ENCODE measurements around the gene PPP1R13B.

Gene PPP1R13B

DNA sequence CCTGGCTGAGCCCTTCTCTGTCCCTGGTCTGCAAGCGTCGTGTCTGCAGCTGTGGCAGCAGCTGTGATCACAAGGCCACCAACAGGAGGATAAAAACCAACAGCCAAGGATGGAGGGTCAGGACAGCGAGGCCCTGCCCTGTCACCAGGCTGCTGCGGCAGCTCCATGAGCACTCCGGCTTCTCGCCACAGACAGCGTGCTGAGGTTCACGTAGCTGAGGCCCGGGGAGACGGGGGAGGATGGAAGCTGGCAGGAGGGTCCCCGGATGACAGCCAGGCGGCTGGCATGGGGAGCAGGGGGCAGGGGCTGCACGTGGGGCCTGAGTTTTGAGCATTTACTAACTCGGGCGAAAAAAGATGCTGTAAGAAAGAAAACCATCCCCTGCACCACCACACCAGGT lies 137.6 kb downstream of the PPP1R13B start:
- Histone ChIP-seq H3K9me3 (ENCODE audit: control insufficient read depth, low read length) (no peaks in the 10 kb centered on the region), H3K4me3 (ENCODE audit: extremely low read depth, insufficient read depth, low read length, poor library complexity, severe bottlenecking) (no peak overlapping the region), H3K27ac (ENCODE audit: low read depth, low read length, severe bottlenecking) (no peak overlapping the region), H3K36me3 (ENCODE audit: control insufficient read depth, insufficient read depth, low read length) (peaks cover 60% of the 10 kb centered on the region), H3K4me1 (ENCODE audit: control insufficient read depth, insufficient read depth, low read length, poor library complexity, severe bottlenecking) (peaks cover 7% of the 10 kb centered on the region)
- 99% methylated on average over 9 to 13 of the region's 15 CpGs for WGBS, 2 experiments (ENCODE audit: insufficient coverage in 2 of 2)

DNA sequence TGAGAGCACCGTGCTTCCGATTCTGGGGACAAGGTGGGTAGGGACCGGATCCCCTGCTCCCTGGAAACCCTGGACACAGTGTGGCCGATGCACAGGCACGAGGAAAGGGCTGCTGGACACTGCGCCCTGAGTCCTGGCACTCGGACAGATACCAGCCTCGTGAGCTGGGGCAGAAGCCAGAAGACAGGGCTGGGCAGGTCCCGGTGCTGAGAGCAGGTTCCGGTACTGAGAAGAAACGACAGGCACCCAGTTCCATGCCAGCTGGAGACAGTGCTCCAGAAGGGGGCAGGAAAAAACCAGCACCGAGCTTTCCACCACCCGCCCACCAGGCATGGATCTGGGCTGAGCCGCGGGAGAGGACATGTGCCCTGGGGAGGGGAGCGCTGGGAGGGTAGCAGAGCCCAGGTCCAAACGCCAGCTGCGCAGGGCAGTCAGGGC lies 138.6 kb downstream of the PPP1R13B start:
- H3K36me3 ChIP-seq (ENCODE audit: control insufficient read depth, insufficient read depth, low read length) = peaks cover 66% of the 10 kb centered on the region

DNA sequence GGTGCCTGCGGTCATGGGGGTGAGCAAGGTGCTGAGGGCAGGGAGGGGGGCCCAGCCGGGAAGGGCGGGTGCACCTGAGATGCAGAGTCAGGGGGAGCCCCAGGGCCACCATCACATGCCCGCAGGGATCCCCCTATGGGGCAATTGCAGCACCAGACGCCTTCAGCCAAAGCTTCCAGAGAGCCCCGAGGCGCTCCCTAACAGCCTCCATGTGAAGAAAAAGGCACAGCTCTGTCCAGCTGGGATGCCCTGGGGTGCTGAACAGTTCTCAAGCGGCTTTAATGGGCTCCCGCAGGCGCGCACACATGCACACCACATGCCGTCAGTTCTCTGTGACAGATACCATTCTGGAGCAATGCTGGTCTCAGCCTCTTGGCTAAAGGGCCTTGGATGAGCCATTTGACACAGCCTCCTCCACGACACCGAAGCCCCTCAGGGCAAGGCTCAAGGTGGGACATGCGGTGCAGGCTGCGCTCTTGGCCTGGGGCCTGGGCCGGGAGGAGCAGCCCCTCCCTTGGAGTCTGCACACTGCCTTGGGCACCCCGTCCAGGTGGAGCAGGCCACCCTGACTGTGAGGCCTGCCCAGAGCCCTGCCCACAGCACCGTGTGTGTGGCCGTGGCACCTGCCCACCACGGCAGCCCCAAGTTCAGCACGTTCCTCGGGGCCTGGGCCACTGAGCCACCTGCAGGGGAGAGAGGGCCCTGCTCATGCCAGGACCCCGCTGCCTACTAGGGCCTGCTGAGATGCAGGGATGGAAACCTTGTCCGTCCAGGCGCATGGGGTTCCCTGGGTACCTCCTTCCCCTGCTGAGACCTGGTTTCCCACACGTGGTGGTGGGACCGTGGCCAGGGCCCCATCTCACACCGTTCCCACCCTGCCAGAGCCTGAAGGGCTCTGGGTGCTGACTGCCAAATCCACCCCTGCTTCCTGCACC lies 139.8 kb downstream of the PPP1R13B start:
- Histone ChIP-seq H3K9me3 (ENCODE audit: control insufficient read depth, low read length) (no peaks in the 10 kb centered on the region), H3K27ac (ENCODE audit: low read depth, low read length, severe bottlenecking) (no peak overlapping the region), H3K4me3 (ENCODE audit: extremely low read depth, insufficient read depth, low read length, poor library complexity, severe bottlenecking) (no peak overlapping the region), H3K4me1 (ENCODE audit: control insufficient read depth, insufficient read depth, low read length, poor library complexity, severe bottlenecking) (peaks cover 9% of the 10 kb centered on the region), H3K36me3 (ENCODE audit: control insufficient read depth, insufficient read depth, low read length) (peaks cover 74% of the 10 kb centered on the region)
- WGBS, 2 experiments (ENCODE audit: insufficient coverage in 2 of 2) = 96 to 97% methylated on average over 27 to 29 of the region's 29 CpGs

More for the DNA sequence above, 138.6 kb downstream of the PPP1R13B start:
- Histone ChIP-seq H3K4me3 (ENCODE audit: extremely low read depth, insufficient read depth, low read length, poor library complexity, severe bottlenecking) (no peak overlapping the region), H3K9me3 (ENCODE audit: control insufficient read depth, low read length) (no peaks in the 10 kb centered on the region), H3K27ac (ENCODE audit: low read depth, low read length, severe bottlenecking) (no peak overlapping the region), H3K4me1 (ENCODE audit: control insufficient read depth, insufficient read depth, low read length, poor library complexity, severe bottlenecking) (peaks cover 7% of the 10 kb centered on the region)
- WGBS, 2 experiments (ENCODE audit: insufficient coverage in 2 of 2) = 88 to 98% methylated on average over 18 of the region's 18 CpGs

DNA sequence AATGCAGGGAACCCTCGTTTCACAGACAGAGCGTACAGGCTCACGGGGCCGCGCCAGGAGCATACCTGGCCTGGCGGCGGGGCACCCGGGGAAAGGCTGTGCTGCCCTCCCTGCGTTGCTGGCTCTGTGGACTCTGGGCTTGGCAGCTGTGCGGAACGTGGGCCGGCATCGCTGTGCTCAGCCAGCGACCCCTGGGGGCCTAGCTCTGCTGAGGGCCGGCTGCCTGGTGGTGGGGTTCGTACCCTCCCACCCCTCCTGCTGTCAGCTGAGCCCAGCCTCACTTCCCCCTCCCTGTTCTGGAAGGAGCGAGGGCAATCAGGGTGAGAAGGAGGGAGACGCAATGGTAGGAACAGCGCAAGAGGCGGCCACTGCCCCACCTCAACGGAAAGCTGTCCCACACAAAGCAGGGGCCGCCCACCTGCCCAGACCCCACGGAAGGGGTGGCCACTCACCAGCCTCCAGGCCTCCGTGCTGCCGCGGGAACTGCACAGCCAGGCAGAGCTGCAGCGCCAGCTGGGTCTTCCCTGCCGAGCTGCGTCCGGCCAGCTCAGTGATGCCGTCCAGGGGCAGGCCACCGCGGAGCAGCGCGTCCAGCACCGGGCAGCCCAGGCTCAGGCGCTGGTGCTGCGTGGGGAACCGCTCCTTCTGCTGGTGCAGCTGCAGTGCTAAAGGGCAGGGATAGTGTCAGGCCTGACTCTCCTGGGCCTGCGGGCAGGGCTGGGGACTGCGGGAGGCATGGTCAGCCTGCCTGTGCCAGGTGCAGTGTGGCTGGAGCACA lies 140.6 kb downstream of the PPP1R13B start:
- WGBS, 2 experiments (ENCODE audit: insufficient coverage in 2 of 2) = 95 to 96% methylated on average over 32 to 39 of the region's 41 CpGs
- peaks cover 79% of the 10 kb centered on the region for H3K36me3 ChIP-seq (ENCODE audit: control insufficient read depth, insufficient read depth, low read length)
- H3K4me3 ChIP-seq (ENCODE audit: extremely low read depth, insufficient read depth, low read length, poor library complexity, severe bottlenecking) = no peak overlapping the region
- peaks cover 9% of the 10 kb centered on the region for H3K4me1 ChIP-seq (ENCODE audit: control insufficient read depth, insufficient read depth, low read length, poor library complexity, severe bottlenecking)
- H3K27ac ChIP-seq (ENCODE audit: low read depth, low read length, severe bottlenecking) = no peak overlapping the region
- no peaks in the 10 kb centered on the region for H3K9me3 ChIP-seq (ENCODE audit: control insufficient read depth, low read length)

DNA sequence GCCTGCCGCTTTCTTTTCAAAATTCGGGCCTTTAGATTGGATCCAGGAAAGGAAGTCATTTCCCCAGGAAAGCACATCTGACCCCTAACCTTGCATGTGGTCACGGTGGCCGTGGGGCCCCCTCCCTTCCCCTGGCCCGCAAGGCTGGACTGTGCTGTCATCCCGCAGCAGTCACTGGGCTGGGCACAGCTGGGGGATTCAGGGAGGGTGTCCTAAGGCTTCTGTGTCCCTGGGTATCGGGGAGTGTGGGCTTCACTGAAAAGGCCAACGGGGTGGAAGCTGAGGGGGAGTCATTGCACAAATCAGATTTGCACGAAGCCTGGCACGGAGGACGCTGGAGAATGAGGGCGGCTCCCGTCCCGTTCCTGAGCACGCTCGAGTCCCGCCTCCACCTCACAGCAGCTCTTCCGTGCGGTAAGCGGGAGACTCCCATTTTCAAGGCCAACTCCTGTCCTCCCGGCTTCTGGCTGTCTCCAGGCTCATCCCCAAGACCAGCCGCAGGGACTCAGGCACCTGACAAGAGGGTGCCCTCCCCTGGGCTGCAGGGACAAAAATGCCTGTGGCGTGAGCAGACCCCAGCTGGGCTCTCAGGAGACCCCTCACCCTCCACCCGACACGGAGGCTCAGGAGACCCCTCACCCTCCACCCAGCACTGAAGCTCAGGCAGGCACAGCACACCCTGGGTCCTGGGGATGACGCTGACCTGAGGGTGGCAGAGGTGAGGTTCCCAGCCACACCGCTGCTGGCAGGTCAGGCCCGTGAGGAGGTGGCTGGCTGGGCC lies 141.7 kb downstream of the PPP1R13B start:
- Histone ChIP-seq H3K27ac (ENCODE audit: low read depth, low read length, severe bottlenecking) (no peak overlapping the region), H3K4me3 (ENCODE audit: extremely low read depth, insufficient read depth, low read length, poor library complexity, severe bottlenecking) (no peak overlapping the region), H3K4me1 (ENCODE audit: control insufficient read depth, insufficient read depth, low read length, poor library complexity, severe bottlenecking) (peaks cover 5% of the 10 kb centered on the region), H3K36me3 (ENCODE audit: control insufficient read depth, insufficient read depth, low read length) (peaks cover 82% of the 10 kb centered on the region), H3K9me3 (ENCODE audit: control insufficient read depth, low read length) (no peaks in the 10 kb centered on the region)
- WGBS, 2 experiments (ENCODE audit: insufficient coverage in 2 of 2) = 94 to 96% methylated on average over 20 to 22 of the region's 28 CpGs

DNA sequence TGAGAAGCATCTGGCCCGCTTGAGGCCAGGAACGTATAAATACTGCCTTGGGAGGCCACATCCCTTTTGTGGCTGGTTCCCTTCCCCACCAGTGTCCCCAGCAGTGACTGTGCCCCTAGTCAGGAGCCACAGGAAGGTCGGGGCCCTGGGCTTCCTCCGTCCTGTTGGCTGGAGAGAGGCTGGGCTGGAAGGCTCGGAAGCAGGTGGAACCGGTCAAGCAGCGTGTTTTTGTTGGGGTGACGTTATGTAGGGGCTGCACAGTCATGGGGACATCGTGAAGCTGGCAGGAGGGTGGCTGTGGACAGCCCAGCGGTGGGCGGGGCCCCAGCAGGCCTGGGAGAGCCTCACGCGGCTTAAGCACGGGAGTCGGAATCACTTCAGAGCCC lies 142.3 kb downstream of the PPP1R13B start:
- Histone ChIP-seq H3K4me3 (ENCODE audit: extremely low read depth, insufficient read depth, low read length, poor library complexity, severe bottlenecking) (no peak overlapping the region), H3K27ac (ENCODE audit: low read depth, low read length, severe bottlenecking) (no peak overlapping the region), H3K4me1 (ENCODE audit: control insufficient read depth, insufficient read depth, low read length, poor library complexity, severe bottlenecking) (peaks cover 5% of the 10 kb centered on the region), H3K9me3 (ENCODE audit: control insufficient read depth, low read length) (no peaks in the 10 kb centered on the region), H3K36me3 (ENCODE audit: control insufficient read depth, insufficient read depth, low read length) (peaks cover 87% of the 10 kb centered on the region)
- 90 to 98% methylated on average over 14 to 15 of the region's 15 CpGs for WGBS, 2 experiments (ENCODE audit: insufficient coverage in 2 of 2)

DNA sequence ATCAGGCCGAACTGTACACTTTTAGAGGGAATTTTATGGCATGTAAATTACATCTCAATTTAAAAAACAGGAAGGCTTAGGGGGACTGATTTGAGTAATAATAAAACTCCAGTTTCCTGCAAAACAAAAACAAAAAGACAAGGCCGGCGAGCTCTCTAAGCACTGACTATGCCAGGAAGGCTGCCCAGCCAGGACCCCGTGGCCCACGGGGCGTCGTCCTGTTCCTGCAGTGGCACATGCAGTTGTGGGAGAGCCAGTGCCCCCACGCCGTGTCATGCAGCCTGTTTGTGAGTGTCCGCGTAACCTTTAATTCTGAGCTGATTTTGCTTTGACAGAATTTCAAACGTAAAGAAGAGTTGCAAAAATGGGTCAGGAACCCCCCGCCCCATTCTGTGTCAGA lies 142.7 kb downstream of the PPP1R13B start:
- Histone ChIP-seq H3K36me3 (ENCODE audit: control insufficient read depth, insufficient read depth, low read length) (peaks cover 88% of the 10 kb centered on the region), H3K27ac (ENCODE audit: low read depth, low read length, severe bottlenecking) (no peak overlapping the region), H3K4me3 (ENCODE audit: extremely low read depth, insufficient read depth, low read length, poor library complexity, severe bottlenecking) (no peak overlapping the region), H3K4me1 (ENCODE audit: control insufficient read depth, insufficient read depth, low read length, poor library complexity, severe bottlenecking) (peaks cover 5% of the 10 kb centered on the region), H3K9me3 (ENCODE audit: control insufficient read depth, low read length) (no peaks in the 10 kb centered on the region)
- 99 to 100% methylated on average over 12 of the region's 13 CpGs for WGBS, 2 experiments (ENCODE audit: insufficient coverage in 2 of 2)

DNA sequence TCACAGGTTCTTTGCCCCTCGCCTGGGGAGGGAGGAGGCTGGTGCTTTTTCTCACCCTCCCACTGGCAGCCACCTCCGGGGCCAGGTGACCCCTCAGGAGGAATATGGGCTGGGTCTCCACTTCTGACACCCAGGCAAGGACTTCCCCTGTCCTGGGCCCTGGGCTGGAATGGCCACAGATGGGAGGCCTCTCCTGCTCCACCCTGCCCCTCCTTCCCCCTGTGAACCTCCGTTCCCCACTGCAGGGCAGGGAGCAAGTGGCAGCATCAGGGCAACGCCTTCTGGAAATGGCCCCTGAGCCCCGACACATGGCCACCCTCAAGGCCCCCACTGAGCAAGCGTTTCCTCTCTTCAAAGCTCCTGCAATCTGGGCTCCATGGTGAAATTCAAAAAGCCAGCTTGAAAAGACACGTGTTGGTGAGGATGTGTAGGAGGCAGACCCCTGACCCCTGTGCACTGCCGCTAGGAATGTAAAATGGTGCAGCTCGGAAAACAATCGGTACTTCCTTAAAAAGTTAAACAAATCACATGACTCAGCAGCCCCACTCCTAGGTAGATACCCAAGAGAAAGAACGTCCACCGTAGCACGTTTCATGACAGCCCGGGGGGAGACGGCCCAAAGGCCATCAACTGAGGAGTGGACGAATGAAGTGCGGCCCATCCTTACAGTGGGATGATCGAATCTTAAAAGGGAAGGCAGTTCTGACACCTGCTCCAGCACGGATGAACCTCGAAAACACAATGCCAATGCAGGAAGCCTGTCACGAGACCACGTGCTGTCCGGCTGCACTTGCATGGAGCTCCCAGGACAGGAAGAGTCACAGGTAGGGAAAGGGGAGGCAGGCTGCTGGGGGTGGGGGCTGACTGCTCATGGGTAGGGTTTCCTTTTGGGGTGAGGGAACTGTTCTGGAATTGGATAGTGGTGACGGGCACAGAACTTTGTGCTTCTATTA lies 143.7 kb downstream of the PPP1R13B start:
- no peak overlapping the region for H3K27ac ChIP-seq (ENCODE audit: low read depth, low read length, severe bottlenecking)
- peaks cover 5% of the 10 kb centered on the region for H3K4me1 ChIP-seq (ENCODE audit: control insufficient read depth, insufficient read depth, low read length, poor library complexity, severe bottlenecking)
- no peak overlapping the region for H3K4me3 ChIP-seq (ENCODE audit: extremely low read depth, insufficient read depth, low read length, poor library complexity, severe bottlenecking)
- 93 to 98% methylated on average over 18 to 19 of the region's 24 CpGs for WGBS, 2 experiments (ENCODE audit: insufficient coverage in 2 of 2)
- H3K36me3 ChIP-seq (ENCODE audit: control insufficient read depth, insufficient read depth, low read length) = peaks cover 90% of the 10 kb centered on the region
- no peaks in the 10 kb centered on the region for H3K9me3 ChIP-seq (ENCODE audit: control insufficient read depth, low read length)

DNA sequence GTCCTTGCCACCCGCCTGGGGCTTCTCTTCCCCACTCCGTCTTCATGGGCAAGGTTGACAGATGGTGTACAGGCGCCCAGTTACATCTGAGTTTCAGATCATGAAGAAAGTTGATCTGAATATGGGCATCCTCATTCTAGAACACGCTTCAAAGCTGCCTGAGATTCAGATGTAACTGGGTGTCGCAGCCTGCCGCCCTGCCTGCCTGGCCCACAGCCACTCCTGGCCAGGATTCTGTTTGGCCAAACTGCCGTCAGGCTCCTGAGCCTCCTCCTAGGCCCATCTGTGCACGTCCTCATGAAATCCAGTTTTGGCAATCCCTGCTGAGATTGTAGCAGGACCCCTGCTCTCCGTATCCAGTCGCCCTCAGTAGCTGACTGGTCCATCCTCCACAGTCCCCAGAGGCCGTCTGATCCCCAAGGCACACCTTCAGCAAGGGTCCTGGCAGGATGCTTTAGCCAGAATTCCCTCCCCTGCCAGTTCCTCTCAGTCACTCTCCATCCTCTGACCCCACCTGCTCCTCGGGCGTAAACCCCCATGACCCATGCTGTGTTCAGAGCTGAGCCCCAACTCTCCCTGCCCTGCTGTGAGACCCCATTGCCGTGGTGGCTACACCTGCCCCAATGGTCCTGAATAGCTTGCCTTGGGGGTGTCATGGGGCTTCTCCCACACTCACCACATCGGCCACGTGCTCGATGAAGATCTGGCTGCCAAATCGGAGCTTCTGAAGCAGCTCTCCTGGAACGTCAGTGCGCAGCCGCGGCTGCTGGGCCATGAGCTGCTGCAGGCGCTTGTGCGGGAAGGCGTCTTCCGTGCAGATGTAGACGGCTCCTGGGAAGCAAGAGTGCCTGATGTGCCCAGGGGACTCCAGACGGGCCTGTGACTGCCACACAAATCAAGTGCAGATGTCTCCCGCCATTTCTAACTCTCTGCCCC lies 144.6 kb downstream of the PPP1R13B start:
- H3K36me3 ChIP-seq (ENCODE audit: control insufficient read depth, insufficient read depth, low read length) = peaks cover 90% of the 10 kb centered on the region
- no peak overlapping the region for H3K4me3 ChIP-seq (ENCODE audit: extremely low read depth, insufficient read depth, low read length, poor library complexity, severe bottlenecking)
- 96 to 98% methylated on average over 29 of the region's 29 CpGs for WGBS, 2 experiments (ENCODE audit: insufficient coverage in 2 of 2)
- H3K9me3 ChIP-seq (ENCODE audit: control insufficient read depth, low read length) = no peaks in the 10 kb centered on the region
- H3K27ac ChIP-seq (ENCODE audit: low read depth, low read length, severe bottlenecking) = no peak overlapping the region
- peaks cover 5% of the 10 kb centered on the region for H3K4me1 ChIP-seq (ENCODE audit: control insufficient read depth, insufficient read depth, low read length, poor library complexity, severe bottlenecking)

All from mesodermal cell (in vitro differentiated cells).